ENCODE measurements around the gene CCNL2. TPM values are rescaled to one million over a fixed set of nuclear protein-coding genes. Genes with fewer than 3 reads are reported as not detected.

The CCNL2 gene
- total and polyA plus RNA-seq, 2 of the 13 experiments (the other 11 are each of a cell fraction or from before 2014, with no cell fraction given), result 105 to 340 TPM

GRCh38 chr1:1432951-1433803, 34.0 kb upstream of the CCNL2 start (continued):
- TF ChIP-seq HNF1A (IDR thresholded peaks at IDR 0.05; ENCODE audit: low read depth) (peak; percentile 49; the same call in 1 of the 2 replicates), HNF1A (CRISPR knock-in tag; IDR thresholded peaks at IDR 0.05; ENCODE audit: borderline replicate concordance) (peak; percentile 92), NFYC (CRISPR knock-in tag; IDR thresholded peaks at IDR 0.05) (no peak), SMARCE1 (IDR thresholded peaks at IDR 0.05; ENCODE audit: borderline replicate concordance) (no peak), MED13 (CRISPR knock-in tag; IDR thresholded peaks at IDR 0.05) (peak; percentile 67; the same call in 1 of the 2 replicates), RAD51 (IDR thresholded peaks at IDR 0.05; ENCODE audit: borderline replicate concordance) (no peak), ZNF652 (CRISPR knock-in tag; IDR thresholded peaks at IDR 0.05; ENCODE audit: borderline replicate concordance, low read depth) (no peak), ZMYM3 (CRISPR knock-in tag; IDR thresholded peaks at IDR 0.05) (no peak), TRIM24 (CRISPR knock-in tag; IDR thresholded peaks at IDR 0.05) (no peak), SYNCRIP (IDR thresholded peaks at IDR 0.05; ENCODE audit: insufficient read depth, low read depth, low read length) (no peak), SIN3A (IDR thresholded peaks at IDR 0.05; ENCODE audit: borderline replicate concordance, low read depth, low read length) (peak; percentile 95), USF2 (IDR thresholded peaks at IDR 0.05; ENCODE audit: low read depth, low read length) (no peak), USF2 (CRISPR knock-in tag; IDR thresholded peaks at IDR 0.05; ENCODE audit: borderline replicate concordance) (no peak), ZNF83 (CRISPR knock-in tag; IDR thresholded peaks at IDR 0.05; ENCODE audit: borderline replicate concordance) (no peak), PRDM15 (CRISPR knock-in tag; IDR thresholded peaks at IDR 0.05) (peak; percentile 70; the same call in 1 of the 2 replicates), NFIB (CRISPR knock-in tag; IDR thresholded peaks at IDR 0.05; ENCODE audit: borderline replicate concordance) (no peak), MEIS2 (CRISPR knock-in tag; IDR thresholded peaks at IDR 0.05) (no peak; the same call in 1 of the 2 replicates), ZBTB7B (CRISPR knock-in tag; IDR thresholded peaks at IDR 0.05) (peak; percentile 77), GTF3A (CRISPR knock-in tag; conservative IDR thresholded peaks at IDR 0.05) (0 out of 2 replicates have a peak, but pooled peaks have one; percentile 13)
